GM21360 (cell line): Measurements from ENCODE around the gene TTC34.
A peak's percentile ranks its signal among the peaks of the same experiment; 100 is the strongest.

Experiments
- ATAC-seq: cut with Tn5 transposase; IDR thresholded peaks from one replicate; pipeline ENCODE4 v1.9.1; 2021; ENCODE audit warnings: mild to moderate bottlenecking, moderate library complexity; ENCODE audit not compliant: unreplicated experiment

TTC34 gene

DNA sequence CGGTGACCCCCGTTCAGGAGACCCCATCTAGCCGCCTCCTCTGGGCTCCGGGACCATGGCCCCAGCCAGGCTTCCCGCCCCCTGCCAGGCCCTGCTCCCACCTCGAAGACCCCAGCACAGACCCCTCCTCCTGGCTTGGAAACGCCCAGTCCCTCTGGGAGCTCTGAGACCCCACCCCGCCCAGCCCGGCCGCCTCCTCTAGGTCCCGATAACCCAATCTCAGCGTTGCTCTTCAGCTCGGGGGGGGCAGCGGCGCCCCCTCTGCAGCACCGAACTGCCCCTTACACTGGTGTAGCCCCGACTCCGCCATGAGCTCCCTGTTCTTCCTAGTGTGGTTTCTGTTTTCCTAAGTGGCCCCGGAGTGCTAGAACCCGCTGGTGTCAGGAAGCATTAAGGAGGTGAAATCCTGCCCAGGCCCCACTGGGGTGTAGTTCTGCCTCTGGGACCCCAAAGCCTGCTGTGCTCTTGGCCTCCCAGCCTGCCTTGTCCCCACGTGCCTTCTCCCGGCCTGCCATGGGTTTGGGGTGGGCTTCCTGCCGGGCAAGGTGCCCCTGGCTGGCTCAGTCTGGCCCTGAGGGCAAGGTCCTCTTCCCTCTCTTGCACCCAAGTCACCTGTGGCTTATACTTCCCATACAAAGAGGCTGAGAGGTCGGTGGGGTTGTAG is 157.9 kb downstream of the TTC34 start:
- ATAC-seq: no peak

DNA sequence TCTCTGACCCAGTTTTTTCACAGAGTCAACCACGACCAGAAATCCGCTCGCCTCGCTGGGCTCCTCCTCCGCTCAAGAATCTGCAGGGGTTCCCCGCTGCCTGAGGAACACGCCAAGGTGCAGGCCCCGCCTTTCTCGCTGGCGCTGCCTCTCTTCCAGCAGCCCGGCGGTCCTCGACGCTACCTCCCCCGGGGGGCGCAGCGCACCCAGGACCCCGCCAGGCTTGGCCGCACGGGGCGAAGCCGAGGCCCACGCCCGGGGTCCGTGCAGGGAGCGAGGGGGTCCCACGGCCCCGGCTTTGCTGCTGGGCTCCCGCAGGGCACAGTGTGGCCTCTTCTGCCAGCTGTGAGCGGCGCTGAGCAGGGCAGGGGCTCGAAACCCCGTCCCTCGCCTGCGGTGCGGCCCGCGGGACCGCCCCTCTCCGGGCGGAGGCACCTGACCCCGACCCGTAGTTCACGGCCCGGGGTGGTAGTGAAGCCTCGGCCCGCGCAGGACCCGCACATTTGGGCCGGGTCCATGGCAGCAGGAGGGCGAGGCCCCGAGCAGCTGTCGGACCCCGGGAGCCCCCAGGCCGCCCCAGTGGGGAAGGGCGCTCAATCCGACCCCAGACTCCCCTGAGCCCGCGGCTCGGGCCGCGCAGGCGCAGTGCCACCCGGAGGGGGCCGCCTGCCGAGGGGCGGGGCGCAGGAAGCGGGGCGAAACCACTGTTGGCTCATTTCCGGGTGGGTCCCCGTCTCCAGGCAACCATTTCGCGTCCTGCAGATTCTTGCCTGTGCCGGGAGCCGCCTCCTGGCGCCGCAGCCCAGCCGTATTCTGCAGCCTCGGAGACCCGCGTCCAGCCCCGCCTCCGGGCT is 158.7 kb downstream of the TTC34 start:
- peak; percentile 77 for ATAC-seq

DNA sequence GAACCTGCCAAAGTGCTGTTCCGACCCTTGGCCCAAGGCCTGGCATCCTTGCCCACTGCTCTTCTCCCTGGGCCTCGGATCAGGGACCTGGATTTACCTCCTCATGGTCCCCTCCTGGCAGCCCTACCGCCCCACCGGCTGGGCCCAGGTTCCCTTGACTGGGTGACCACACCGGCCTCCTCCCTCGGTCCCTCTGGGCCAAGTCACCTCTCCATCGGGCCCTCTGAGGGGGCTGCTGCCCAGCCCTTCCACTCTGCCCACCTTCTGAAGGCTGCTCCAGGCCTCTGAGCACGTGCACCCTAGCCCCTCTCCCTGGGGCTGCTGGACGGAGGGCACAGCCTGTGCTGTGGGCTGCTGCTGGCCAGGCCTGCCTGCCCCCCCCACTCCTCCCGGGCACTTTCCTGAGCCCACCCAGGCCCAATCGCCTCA is 159.3 kb downstream of the TTC34 start:
- peak; percentile 3 for ATAC-seq

DNA sequence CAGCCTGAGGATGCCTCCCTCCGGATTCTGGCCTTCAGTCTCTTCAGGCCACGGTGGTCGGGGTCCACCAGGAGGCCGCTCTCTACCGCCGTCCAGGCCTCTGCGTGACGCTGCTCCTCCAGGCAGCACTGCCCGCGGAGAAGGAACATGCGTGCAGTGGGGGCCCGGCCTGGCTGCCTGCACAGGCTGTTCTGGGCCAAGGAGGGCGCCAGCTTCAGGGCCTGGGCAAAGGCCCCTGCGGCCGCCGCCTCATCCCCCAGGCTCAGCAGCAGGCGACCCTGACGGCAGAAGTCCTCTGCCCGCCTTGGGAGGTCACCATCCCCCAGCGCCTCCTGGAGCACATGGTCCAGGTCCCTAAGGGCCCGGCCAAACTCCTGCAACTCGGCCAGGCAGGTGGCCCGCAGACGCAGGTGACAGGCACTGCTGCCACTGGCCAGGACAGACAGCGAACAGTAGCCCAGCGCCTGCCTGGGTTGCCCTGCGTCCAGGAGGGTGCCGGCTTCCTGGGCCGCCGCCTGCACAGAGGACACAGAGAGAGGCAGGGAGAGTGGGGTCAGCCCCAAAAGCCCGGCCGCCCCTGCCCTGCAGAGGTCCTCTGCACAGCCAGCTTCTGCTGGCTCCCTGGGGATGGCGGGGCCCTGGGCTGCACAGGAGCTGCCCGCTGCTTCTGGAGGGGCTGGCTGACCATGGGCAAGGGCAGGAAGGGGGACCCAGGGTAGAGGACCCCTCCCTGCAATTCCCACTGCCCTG is 159.9 kb downstream of the TTC34 start:
- no peak for ATAC-seq

- ATAC-seq: no peak
Measured at GRCh38 chr1:2640626-2641025, 160.9 kb downstream of the TTC34 start.

DNA sequence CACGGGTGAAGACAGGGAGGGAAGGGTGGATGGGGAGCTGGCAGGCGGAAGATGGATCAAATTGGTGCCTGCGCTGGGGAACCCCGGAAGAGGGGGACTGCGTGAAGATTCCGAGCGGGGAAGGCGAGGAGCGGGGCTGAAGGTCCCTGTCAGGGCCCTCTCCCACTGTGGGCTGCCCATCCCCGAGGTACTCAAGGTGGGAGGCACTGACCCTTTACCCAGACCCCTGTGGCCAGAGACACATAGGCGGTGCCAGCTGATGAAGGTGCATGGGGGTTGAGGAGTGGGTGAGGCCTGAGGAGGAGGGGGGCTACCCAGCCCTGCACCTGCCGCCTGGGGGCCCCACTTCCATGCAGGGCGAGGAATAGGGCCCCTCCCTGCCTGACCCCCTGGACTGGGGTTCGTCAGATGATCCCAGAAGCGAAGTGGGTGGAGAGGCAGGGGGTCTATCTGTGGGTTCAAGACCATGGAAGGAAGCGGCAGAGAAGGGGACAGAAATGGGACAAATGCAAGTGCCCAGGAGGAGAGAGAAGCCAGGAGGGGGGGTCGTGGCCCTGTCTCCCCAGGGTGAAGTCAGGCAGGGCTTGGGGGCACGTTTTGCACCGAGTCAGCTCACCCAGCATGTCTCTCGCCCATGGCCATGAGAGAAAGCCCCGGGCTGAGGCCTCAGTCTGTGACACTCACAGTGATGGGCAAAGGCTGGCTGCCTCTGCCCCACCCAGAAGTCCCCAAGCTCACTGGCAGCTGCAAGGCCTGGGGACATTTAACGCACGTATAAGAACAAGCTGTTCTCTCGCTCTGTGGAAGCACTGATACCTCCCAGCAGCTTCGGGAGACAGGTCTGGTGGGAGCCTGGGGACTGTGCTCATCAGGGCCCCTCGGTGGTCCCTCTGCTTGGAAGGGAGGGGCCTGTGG is 161.6 kb downstream of the TTC34 start:
- no peak for ATAC-seq

- ATAC-seq: no peak
Measured at GRCh38 chr1:2639203-2639602, 162.3 kb downstream of the TTC34 start.

DNA sequence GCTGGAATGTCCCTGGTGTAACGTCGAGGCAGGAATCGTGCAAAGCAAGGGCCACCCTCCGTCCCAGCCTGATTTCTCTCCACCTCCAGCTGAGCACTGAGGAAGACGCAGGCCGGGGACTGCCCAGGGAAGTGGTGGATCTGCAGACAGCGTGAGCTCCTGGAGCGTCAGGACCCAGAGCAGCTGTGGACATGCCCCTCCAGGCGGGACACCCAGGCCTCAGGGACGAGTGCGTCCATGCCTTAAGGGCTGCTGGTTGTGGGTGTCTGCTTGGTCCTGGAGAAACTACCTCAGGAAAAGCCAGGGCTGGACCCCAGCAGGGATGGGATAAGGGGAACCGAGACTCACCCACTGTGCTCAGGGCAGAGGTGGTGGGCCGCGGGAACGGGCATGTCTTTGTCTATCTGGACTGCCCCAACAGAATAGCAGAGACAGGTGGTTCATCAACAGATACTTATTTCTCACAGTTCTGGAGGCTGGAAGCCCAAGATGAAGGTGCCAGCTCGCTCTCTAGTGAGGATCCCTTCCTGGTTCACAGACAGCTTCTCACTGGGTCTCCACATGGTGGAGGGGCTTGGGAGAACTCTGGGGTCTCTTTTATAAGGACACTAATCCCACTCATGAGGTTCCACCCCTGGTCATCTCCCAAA is 162.9 kb downstream of the TTC34 start:
- ATAC-seq: no peak

GRCh38 chr1:2637442-2638145 is 163.9 kb downstream of the TTC34 start:
- no peak for ATAC-seq

DNA sequence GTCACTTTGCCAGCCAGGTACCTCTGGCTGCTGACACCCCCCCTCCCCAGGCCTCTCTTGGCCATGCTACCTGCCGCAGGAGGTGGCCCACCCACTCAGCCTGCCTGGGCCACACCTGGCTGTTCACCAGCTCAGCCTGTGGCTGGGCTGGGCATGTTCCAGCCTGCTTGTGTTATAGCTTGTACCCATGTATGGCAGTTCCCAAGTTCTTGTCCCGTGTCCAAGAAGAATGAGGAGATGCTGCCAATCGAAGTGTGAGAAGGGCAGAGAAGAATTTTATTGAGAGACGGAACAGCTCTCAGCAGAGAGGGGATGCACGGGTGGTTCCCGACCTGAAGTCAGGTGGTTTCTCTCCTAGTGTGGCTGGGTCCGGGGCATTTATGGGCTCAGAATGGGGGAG is 164.8 kb downstream of the TTC34 start:
- no peak for ATAC-seq

GRCh38 chr1:2635361-2636010 is 166.0 kb downstream of the TTC34 start:
- no peak for ATAC-seq

GRCh38 chr1:2633936-2634491 is 167.5 kb downstream of the TTC34 start:
- ATAC-seq: no peak

- ATAC-seq: no peak
Measured at GRCh38 chr1:2633366-2633935, 168.0 kb downstream of the TTC34 start.

DNA sequence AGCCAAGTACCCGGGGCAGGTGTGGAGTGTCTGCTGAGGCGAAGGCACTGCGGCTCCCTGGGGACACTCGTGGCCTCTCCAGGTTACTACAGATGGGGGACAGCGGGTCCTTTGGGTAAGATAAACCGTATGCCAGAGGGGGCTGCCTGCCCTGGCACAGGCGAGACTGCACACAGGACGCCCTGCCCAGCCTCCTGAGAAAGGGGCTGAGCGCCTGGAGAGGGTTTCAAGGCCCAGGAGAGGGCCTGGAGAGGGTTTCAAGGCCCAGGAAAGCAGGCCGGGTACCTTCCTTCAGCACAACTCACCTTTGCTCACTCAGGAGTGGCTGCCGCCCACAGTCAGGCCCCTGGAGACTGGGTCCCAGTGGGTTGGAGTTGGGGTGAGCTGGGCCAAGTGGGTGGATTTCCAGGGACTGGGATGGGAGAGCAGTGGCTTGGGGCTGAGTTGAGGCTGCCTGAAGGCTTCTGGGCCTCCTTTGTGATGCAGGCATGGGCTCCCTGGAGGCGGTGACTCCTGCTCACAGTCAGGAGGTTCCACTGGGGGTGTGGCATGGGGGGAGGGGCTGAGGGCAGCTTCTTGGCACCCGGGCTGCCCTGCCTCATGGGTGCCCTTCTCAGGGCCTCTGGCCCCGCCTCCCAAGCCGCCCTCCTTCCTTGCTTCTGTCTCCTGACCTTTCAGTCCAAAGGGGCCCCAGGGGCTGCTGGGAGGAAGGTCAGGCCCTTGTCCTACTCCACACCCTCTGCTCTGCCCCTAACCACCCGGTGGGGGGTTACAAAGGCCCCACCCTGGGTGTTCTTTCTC is 168.7 kb downstream of the TTC34 start, which contains the start of gene MMEL1:
Gene MMEL1 (minus strand): TSS at position 456 of the 801 bp plus-strand sequence. CDS start 3,532 bp downstream, outside the sequence.
- no peak for ATAC-seq

DNA sequence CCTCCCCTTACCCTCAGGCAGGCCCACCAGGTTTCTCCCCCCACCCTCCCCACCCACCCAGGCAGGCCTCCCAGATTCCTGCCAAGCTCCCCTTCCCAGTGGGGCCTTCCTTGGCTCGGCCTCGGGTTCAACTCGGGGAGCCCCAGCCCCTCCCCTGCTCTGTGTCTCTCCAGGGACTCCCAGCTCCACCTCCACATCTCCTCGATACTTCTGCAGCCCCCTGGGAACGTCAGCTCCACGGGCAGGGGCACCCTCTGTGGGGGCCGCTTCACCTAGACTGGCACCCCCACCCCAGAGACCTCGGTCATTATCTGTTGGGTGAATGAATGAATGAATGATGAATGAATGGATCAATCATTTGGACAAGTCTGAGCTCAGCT is 169.5 kb downstream of the TTC34 start:
- no peak for ATAC-seq

- no peak for ATAC-seq
Measured at GRCh38 chr1:2631136-2632050, 170.1 kb downstream of the TTC34 start.
